Adrenal gland (tissue), 5 donors: ENCODE data around the gene MRPS10.

Source experiments
- CTCF ChIP-seq, 6 experiments: fragments of 450-650 bp in 4 of 6; fragments of 200-600 bp in 2 of 6; sonication (generic) in 1 of 6; IDR thresholded peaks; 1 replicate in 5 of 6; 2 replicates in 1 of 6; pipeline versions ENCODE4 v1.5.1 to v1.8.0; 2016 to 2021; ENCODE audit warnings: antibody characterized with exemption in 6 of 6, mild to moderate bottlenecking in 2 of 6, moderate library complexity in 1 of 6
- POLR2A ChIP-seq, 2 donors: fragments of 450-650 bp; IDR thresholded peaks; one replicate each; pipeline ENCODE4 v1.6.1; 2017; ENCODE audit warnings: antibody characterized with exemption in 2 of 2, mild to moderate bottlenecking in 2 of 2, moderate library complexity in 1 of 2
- donor health status: DM: no; HTN: no; CAD: no.

- TF ChIP-seq CTCF (IDR thresholded peaks at IDR 0.05), result no peak
- no peak for TF ChIP-seq POLR2A (IDR thresholded peaks at IDR 0.05)
Observed at GRCh38 chr6:42251500-42251899, 33.8 kb upstream of the MRPS10 start.
